Left lung (tissue), 14 donors: ENCODE data around the gene KPNB1. TPM values are rescaled to one million over a fixed set of nuclear protein-coding genes. Genes with fewer than 3 reads are reported as not detected.
A peak's percentile ranks its signal among the peaks of the same experiment; 100 is the strongest.

Experiments
- ATAC-seq: fragments of 200-7000 bp; cut with Tn5 transposase; one replicate; pipeline ENCODE4 v1.9.1; 2020; ENCODE audit warnings: moderate library complexity
- DNase-seq, 4 donors: peaks; one replicate each; pipeline ENCODE4 v3.0.0-alpha.2; 2013 to 2020
- H3K27ac ChIP-seq, 2 donors: fragments of 200-600 bp; sonication (generic) in 1 of 2; one replicate each; pipeline versions ENCODE4 v1.5.0 to v1.8.0; 2020 to 2021
- H3K27me3 ChIP-seq, 2 donors: fragments of 200-600 bp; sonication (generic) in 1 of 2; one replicate each; pipeline versions ENCODE4 v1.5.0 to v1.8.0; 2020 to 2021
- H3K36me3 ChIP-seq, 2 donors: fragments of 200-600 bp; sonication (generic) in 1 of 2; one replicate each; pipeline versions ENCODE4 v1.5.0 to v1.8.0; 2020 to 2021
- H3K4me1 ChIP-seq, 2 donors: fragments of 200-600 bp; one replicate each; pipeline ENCODE4 v1.8.0; 2021
- H3K4me3 ChIP-seq, 2 donors: fragments of 200-600 bp; sonication (generic) in 1 of 2; one replicate each; pipeline versions ENCODE4 v1.5.0 to v1.8.0; 2020 to 2021; ENCODE audit warnings: mild to moderate bottlenecking in 1 of 2
- H3K9me3 ChIP-seq, 2 donors: fragments of 200-600 bp; sonication (generic) in 1 of 2; one replicate each; pipeline versions ENCODE4 v1.5.0 to v1.8.0; 2020 to 2021
- intact Hi-C, 2 donors: fragments of 100-400 bp; cut with DNase I; formaldehyde crosslinking; loops; one replicate each; pipeline versions ENCODE4 v1.11.2 to v1.14.2; 2022
- long read RNA-seq, 12 donors: library from polyadenylated mRNA in 2 of 12; unstranded in 2 of 12; transcript quantifications; one replicate each; pipeline ENCODE4 v2.0.0 and lab custom pipeline, GENCODE V29; 2019 to 2026
- polyA plus RNA-seq, 6 donors: library from polyadenylated mRNA; unstranded; fragments of 120-200 nt; gene quantifications; one replicate each; pipeline ENCODE4 v1.2.1, GENCODE V29; 2013; ENCODE audit not compliant: insufficient read length in 6 of 6
- total RNA-seq, 2 donors: library from RNA; stranded (reverse); fragmentation: NEBNext Ultra II Directional; extraction: Animal tissue kit (Norgen Biotek cat#: 25700); gene quantifications; one replicate each; pipeline ENCODE4 v1.2.1, GENCODE V29; 2021
- TF ChIP-seq, protein P1 (sequence below), 2 donors: fragments of 200-600 bp; sonication (generic) in 1 of 2; IDR thresholded peaks; one replicate each; pipeline versions ENCODE4 v1.5.0 to v1.8.0; 2021; ENCODE audit warnings: antibody characterized with exemption in 2 of 2
- donor health status: DM: no; HTN: yes; CAD: no.
- donor health status: DM: no; HTN: no; CAD: no.

KPNB1 gene
- total RNA-seq (100 to 1,000 TPM; 195 to 305 TPM), polyA plus RNA-seq (100 to 1,000 TPM; 221 to 279 (median 248) TPM)
- long read RNA-seq, donor 1, full-length matches to known transcripts: 64 of 172 reads
- long read RNA-seq, donor 1, partial matches to known transcripts: 108 of 172 reads
- long read RNA-seq, donor 1, other reads (novel, unspliced or antisense): 0 of 172 reads
- long read RNA-seq, donor 2, full-length matches to known transcripts: 57 of 229 reads
- long read RNA-seq, donor 2, partial matches to known transcripts: 172 of 229 reads
- long read RNA-seq, donor 2, other reads (novel, unspliced or antisense): 0 of 229 reads
- long read RNA-seq, donor 3, full-length matches to known transcripts: 24 of 58 reads
- long read RNA-seq, donor 3, partial matches to known transcripts: 34 of 58 reads
- long read RNA-seq, donor 3, other reads (novel, unspliced or antisense): 0 of 58 reads
- long read RNA-seq, donor 4, partial matches to known transcripts: 9 of 12 reads
- long read RNA-seq, donor 4, other reads (novel, unspliced or antisense): 3 of 12 reads
- long read RNA-seq, donor 5, full-length matches to known transcripts: 36 of 85 reads
- long read RNA-seq, donor 5, partial matches to known transcripts: 49 of 85 reads
- long read RNA-seq, donor 5, other reads (novel, unspliced or antisense): 0 of 85 reads
- long read RNA-seq, donor 6, full-length matches to known transcripts: 48 of 79 reads
- long read RNA-seq, donor 6, partial matches to known transcripts: 31 of 79 reads
- long read RNA-seq, donor 6, other reads (novel, unspliced or antisense): 0 of 79 reads
- long read RNA-seq, donor 7, full-length matches to known transcripts: 25 of 48 reads
- long read RNA-seq, donor 7, partial matches to known transcripts: 23 of 48 reads
- long read RNA-seq, donor 7, other reads (novel, unspliced or antisense): 0 of 48 reads
- long read RNA-seq, donor 8, full-length matches to known transcripts: 39 of 106 reads
- long read RNA-seq, donor 8, partial matches to known transcripts: 67 of 106 reads
- long read RNA-seq, donor 8, other reads (novel, unspliced or antisense): 0 of 106 reads
- long read RNA-seq, donor 9: 0 reads
- long read RNA-seq, donor 10, partial matches to known transcripts: 0 of 4 reads
- long read RNA-seq, donor 10, other reads (novel, unspliced or antisense): 4 of 4 reads
- long read RNA-seq, donor 11: 0 reads
- long read RNA-seq, donor 12, full-length matches to known transcripts: 42 of 94 reads
- long read RNA-seq, donor 12, partial matches to known transcripts: 52 of 94 reads
- long read RNA-seq, donor 12, other reads (novel, unspliced or antisense): 0 of 94 reads

DNA sequence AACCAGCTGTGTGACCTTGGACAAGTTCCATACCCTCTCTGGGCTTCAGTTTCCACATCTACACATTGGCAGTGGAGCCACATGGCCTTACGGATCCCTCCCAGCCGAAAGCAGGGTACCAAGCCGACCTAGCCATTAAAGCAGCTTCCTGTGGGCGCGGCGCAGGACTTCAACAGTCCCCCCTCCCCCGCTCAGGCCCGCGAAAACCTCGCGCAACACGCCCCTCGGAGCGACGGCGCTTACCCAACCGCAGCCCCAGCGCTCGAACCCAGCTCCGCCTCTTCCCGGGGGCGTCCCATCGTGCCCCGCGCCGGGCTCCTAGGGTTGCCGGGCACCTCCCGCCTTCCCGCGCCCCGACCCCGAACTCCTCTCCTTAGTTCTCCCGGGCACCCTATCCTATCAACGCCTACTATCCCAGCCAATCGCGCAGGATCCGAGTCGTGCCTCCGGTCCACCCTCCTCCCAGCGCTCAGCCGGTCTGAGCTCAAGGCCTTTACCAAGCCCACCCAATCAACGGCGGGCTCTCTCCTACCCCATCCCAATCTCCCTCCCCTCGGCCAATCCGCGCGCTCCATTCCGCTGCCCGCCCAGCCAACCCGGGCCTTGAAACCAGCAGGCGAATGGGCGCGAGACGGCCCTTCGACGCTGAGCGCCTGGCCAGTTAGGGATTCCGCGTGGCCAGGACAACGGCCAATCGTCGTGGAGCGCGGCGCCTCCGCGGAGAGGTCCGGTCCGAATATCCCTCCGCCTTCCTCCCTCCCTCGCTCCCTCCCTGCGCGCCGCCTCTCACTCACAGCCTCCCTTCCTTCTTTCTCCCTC, at the start of gene KPNB1:
Gene KPNB1 (plus strand): TSS at position 767 of the 819 bp plus-strand sequence. CDS start 326 bp downstream, outside the sequence.
- peak; percentile 89 for ATAC-seq

DNA sequence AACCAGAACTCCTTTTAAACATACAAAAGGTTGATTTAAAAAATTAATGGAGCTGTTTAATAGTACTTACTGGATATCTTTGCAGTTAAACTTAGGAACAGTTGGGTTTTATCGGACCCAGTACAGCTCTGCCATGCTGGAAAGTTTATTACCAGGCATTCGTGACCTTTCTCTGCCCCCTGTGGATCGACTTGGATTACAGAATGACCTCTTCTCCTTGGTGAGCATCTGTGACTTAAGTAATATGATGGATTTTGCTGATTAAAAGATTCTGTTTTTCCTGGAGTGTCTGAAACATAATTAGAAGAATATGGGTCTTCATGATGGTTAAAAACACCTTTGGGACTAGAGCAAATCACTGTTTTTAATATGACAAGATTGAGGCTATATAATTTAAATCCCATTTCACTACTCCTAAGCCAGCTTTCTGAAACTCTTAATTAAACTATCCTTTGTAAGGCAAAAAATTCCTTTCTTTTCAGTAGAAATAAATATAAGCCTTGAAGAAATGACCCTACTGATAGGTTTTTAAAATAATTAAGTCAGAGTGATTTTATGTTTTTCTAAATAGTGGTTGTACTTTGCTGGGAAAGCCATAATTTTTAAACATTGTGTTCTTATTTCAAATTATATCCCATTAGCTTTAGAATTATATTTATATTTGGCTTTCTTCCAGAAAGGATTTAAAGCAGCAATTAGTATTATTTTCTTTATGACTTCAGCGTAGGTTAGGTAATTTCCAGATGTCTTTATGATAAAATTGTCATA, 45.7 kb upstream of the KPNB1 start:
- no peak for ATAC-seq
- Histone ChIP-seq H3K4me3 (no peak overlapping the region), H3K27ac (no peak overlapping the region), H3K9me3 (no peaks in the 10 kb centered on the region), H3K36me3 (peaks cover 0 to 100% of the 10 kb centered on the region in 2 donors), H3K4me1 (no peaks in the 10 kb centered on the region), H3K27me3 (no peaks in the 10 kb centered on the region)
- intact Hi-C loops: no loop called here
- TF ChIP-seq, protein P1, sequence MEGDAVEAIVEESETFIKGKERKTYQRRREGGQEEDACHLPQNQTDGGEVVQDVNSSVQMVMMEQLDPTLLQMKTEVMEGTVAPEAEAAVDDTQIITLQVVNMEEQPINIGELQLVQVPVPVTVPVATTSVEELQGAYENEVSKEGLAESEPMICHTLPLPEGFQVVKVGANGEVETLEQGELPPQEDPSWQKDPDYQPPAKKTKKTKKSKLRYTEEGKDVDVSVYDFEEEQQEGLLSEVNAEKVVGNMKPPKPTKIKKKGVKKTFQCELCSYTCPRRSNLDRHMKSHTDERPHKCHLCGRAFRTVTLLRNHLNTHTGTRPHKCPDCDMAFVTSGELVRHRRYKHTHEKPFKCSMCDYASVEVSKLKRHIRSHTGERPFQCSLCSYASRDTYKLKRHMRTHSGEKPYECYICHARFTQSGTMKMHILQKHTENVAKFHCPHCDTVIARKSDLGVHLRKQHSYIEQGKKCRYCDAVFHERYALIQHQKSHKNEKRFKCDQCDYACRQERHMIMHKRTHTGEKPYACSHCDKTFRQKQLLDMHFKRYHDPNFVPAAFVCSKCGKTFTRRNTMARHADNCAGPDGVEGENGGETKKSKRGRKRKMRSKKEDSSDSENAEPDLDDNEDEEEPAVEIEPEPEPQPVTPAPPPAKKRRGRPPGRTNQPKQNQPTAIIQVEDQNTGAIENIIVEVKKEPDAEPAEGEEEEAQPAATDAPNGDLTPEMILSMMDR (IDR thresholded peaks at IDR 0.05): no peak
- no peak for DNase-seq

More for the DNA sequence above, at the start of gene KPNB1:
- H3K9me3 ChIP-seq: no peaks in the 10 kb centered on the region
- H3K4me3 ChIP-seq: peak within 1 kb of the TSS; percentile 84 to 93
- peak; percentile 98 to 100 (median 100) for DNase-seq
- TF ChIP-seq, protein P1 (IDR thresholded peaks at IDR 0.05): no peak
- no peaks in the 10 kb centered on the region for H3K27me3 ChIP-seq
- intact Hi-C loops: no loop called here
- peaks cover 0 to 32% of the 10 kb centered on the region in 2 donors for H3K36me3 ChIP-seq
- peaks cover 16 to 80% of the 10 kb centered on the region in 2 donors for H3K4me1 ChIP-seq
- H3K27ac ChIP-seq: peak within 1 kb of the TSS; percentile 87 to 93

- no peak for DNase-seq
- peaks cover 0 to 100% of the 10 kb centered on the region in 2 donors for H3K36me3 ChIP-seq
Observed at GRCh38 chr17:47604598-47604927, 45.2 kb upstream of the KPNB1 start.

More at GRCh38 chr17:47604598-47604927, 45.2 kb upstream of the KPNB1 start:
- Histone ChIP-seq H3K4me3 (no peak overlapping the region), H3K27me3 (no peaks in the 10 kb centered on the region), H3K9me3 (no peaks in the 10 kb centered on the region), H3K27ac (no peak overlapping the region), H3K4me1 (no peaks in the 10 kb centered on the region)
- TF ChIP-seq, protein P1 (IDR thresholded peaks at IDR 0.05): no peak
- intact Hi-C loops: no loop called here
- no peak for ATAC-seq
